ENCODE measurements around the gene MR1.
A peak's percentile ranks its signal among the peaks of the same experiment; 100 is the strongest.

The MR1 gene

DNA sequence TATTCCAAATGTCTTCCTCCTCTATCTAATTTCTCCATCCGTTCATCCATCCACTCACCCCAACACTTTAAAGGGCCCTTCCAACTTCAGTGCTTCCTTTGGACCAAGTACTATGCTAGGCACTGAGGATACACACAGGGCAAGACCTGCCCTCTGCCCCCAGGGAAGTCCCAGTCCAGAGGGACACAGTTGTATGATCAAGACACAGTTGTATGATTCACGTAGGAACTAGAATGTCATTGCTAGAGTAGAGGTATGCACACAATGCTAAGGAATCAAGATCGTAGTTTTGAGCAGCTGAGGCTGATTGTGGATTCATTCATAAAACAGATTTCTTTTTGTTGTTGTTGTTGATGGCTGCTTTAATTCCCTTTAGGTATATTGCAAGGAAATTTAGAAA, 43.1 kb downstream of the MR1 start:
- Histone ChIP-seq H3K27me3 (no peaks in the 10 kb centered on the region), H3K9ac (peak overlapping the region in 3 of 11 experiments; percentile 43 to 63 (median 51); a peak in 2 of 22 replicates), H3K27ac (peak overlapping the region in 1 of 11 experiments; percentile 52; a peak in 1 of 22 replicates), H3K4me2 (peak overlapping the region; percentile 66 to 97 (median 77); a peak in 21 of 22 replicates), H3K4me3 (no peak overlapping the region), H3K4me1 (peaks cover 44 to 54% (median 49%) of the 10 kb centered on the region in 10 experiments), H4K20me1 (no peaks in the 10 kb centered on the region), H3K9me3 (replicated peaks in 1 of 11) (peaks cover 15 to 22% (median 20%) of the 10 kb centered on the region in 11 experiments), H3K36me3 (no peaks in the 10 kb centered on the region; a peak in 1 of 22 replicates)
- TF ChIP-seq Cebpa-rat (IDR thresholded peaks at IDR 0.05) = no peak

GRCh38 chr1:181077576-181078242, 43.9 kb downstream of the MR1 start:
- Histone ChIP-seq H3K36me3 (no peaks in the 10 kb centered on the region; a peak in 1 of 22 replicates), H3K9me3 (replicated peaks in 1 of 11) (peaks cover 15 to 22% (median 20%) of the 10 kb centered on the region in 11 experiments), H3K27me3 (no peaks in the 10 kb centered on the region), H3K27ac (peak overlapping the region in 9 of 11 experiments; percentile 12 to 56 (median 39); a peak in 15 of 22 replicates), H3K4me3 (peak overlapping the region in 2 of 10 experiments; percentile 30 to 44; a peak in 4 of 20 replicates), H3K4me2 (peak overlapping the region; percentile 66 to 97 (median 77)), H3K4me1 (peaks cover 44 to 54% (median 49%) of the 10 kb centered on the region in 10 experiments), H3K9ac (peak overlapping the region in 9 of 11 experiments; percentile 2 to 63 (median 34); a peak in 13 of 22 replicates), H4K20me1 (no peaks in the 10 kb centered on the region)
- TF ChIP-seq Cebpa-rat (IDR thresholded peaks at IDR 0.05) = no peak

- H3K36me3 ChIP-seq = no peaks in the 10 kb centered on the region; a peak in 1 of 22 replicates
- H3K9me3 ChIP-seq (replicated peaks in 1 of 11) = peaks cover 10 to 12% (median 11%) of the 10 kb centered on the region in 11 experiments
- no peaks in the 10 kb centered on the region for H3K27me3 ChIP-seq
- H3K4me3 ChIP-seq = no peak overlapping the region
- H3K4me2 ChIP-seq = peak overlapping the region; percentile 66 to 97 (median 77); a peak in 20 of 22 replicates
- peaks cover 48 to 58% (median 54%) of the 10 kb centered on the region in 10 experiments for H3K4me1 ChIP-seq
- no peak overlapping the region for H3K9ac ChIP-seq
- no peak for TF ChIP-seq Cebpa-rat (IDR thresholded peaks at IDR 0.05)
- no peaks in the 10 kb centered on the region for H4K20me1 ChIP-seq
- H3K27ac ChIP-seq = no peak overlapping the region
Measured at GRCh38 chr1:181079382-181079781, 45.6 kb downstream of the MR1 start.

- Histone ChIP-seq H3K9me3 (replicated peaks in 1 of 11) (peaks cover 5 to 7% (median 6%) of the 10 kb centered on the region in 11 experiments), H3K36me3 (no peaks in the 10 kb centered on the region), H3K27me3 (no peaks in the 10 kb centered on the region), H3K27ac (peak overlapping the region in 5 of 11 experiments; percentile 22 to 54 (median 38); a peak in 7 of 22 replicates), H3K9ac (no peak overlapping the region), H3K4me2 (peak overlapping the region in 10 of 11 experiments; percentile 21 to 83 (median 67); a peak in 18 of 22 replicates), H3K4me1 (peaks cover 50 to 62% (median 56%) of the 10 kb centered on the region in 10 experiments), H3K4me3 (no peak overlapping the region), H4K20me1 (no peaks in the 10 kb centered on the region)
- no peak for TF ChIP-seq Cebpa-rat (IDR thresholded peaks at IDR 0.05)
Measured at GRCh38 chr1:181079920-181080319, 46.1 kb downstream of the MR1 start.

GRCh38 chr1:181080556-181080955, 46.8 kb downstream of the MR1 start:
- no peak for TF ChIP-seq Cebpa-rat (IDR thresholded peaks at IDR 0.05)
- Histone ChIP-seq H3K4me2 (peak overlapping the region in 10 of 11 experiments; percentile 21 to 77 (median 51); a peak in 19 of 22 replicates), H3K27me3 (no peaks in the 10 kb centered on the region), H3K9ac (peak overlapping the region in 1 of 11 experiments; percentile 3; a peak in 1 of 22 replicates), H3K36me3 (no peaks in the 10 kb centered on the region), H3K4me3 (no peak overlapping the region), H3K27ac (peak overlapping the region in 7 of 11 experiments; percentile 7 to 54 (median 38); a peak in 11 of 22 replicates), H3K4me1 (peaks cover 50 to 66% (median 56%) of the 10 kb centered on the region in 10 experiments), H4K20me1 (no peaks in the 10 kb centered on the region), H3K9me3 (replicated peaks in 1 of 11) (peaks cover 0 to under 1% (median 0%) of the 10 kb centered on the region in 11 experiments; a peak in 2 of 22 replicates)

DNA sequence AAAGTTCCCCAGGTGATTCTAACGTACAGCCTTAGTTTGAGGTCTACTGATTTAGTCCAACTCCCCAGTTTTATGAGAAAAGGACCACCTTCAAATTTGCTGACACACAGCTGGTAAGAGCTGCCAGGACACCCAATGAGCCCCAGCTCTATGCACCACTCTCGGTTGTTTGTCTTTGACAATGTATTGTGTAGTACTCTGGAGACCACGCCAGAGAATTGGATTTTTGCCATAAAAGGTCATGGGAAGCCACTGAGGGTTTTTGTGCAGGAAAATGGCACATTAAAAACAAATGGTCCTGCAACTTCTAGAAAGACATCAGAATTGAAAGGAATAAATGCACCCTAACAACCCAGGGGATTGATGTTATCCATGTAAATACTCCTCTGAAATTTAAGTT, 47.6 kb downstream of the MR1 start:
- Histone ChIP-seq H3K9ac (peak overlapping the region in 1 of 11 experiments; percentile 3; a peak in 1 of 22 replicates), H3K9me3 (replicated peaks in 1 of 11) (no peaks in the 10 kb centered on the region), H3K27me3 (no peaks in the 10 kb centered on the region), H3K4me3 (no peak overlapping the region), H3K4me2 (peak overlapping the region in 6 of 11 experiments; percentile 3 to 71 (median 61); a peak in 5 of 22 replicates), H3K27ac (peak overlapping the region in 2 of 11 experiments; percentile 38 to 54; a peak in 3 of 22 replicates), H3K36me3 (no peaks in the 10 kb centered on the region), H3K4me1 (peaks cover 50 to 73% (median 56%) of the 10 kb centered on the region in 10 experiments), H4K20me1 (no peaks in the 10 kb centered on the region)
- TF ChIP-seq Cebpa-rat (IDR thresholded peaks at IDR 0.05) = no peak

- no peaks in the 10 kb centered on the region for H3K9me3 ChIP-seq (replicated peaks in 1 of 11)
- no peaks in the 10 kb centered on the region for H3K36me3 ChIP-seq
- H3K4me2 ChIP-seq = peak overlapping the region in 6 of 11 experiments; percentile 0 to 60 (median 27); a peak in 6 of 22 replicates
- no peaks in the 10 kb centered on the region for H3K27me3 ChIP-seq
- H3K27ac ChIP-seq = no peak overlapping the region; a peak in 1 of 22 replicates
- no peak for TF ChIP-seq Cebpa-rat (IDR thresholded peaks at IDR 0.05)
- no peak overlapping the region for H3K9ac ChIP-seq
- H4K20me1 ChIP-seq = peaks cover 4 to 5% (median 4%) of the 10 kb centered on the region in 11 experiments; a peak in 20 of 22 replicates
- H3K4me1 ChIP-seq = peaks cover 40 to 66% (median 48%) of the 10 kb centered on the region in 10 experiments
- H3K4me3 ChIP-seq = no peak overlapping the region
Measured at GRCh38 chr1:181083842-181084605, 50.2 kb downstream of the MR1 start.

DNA sequence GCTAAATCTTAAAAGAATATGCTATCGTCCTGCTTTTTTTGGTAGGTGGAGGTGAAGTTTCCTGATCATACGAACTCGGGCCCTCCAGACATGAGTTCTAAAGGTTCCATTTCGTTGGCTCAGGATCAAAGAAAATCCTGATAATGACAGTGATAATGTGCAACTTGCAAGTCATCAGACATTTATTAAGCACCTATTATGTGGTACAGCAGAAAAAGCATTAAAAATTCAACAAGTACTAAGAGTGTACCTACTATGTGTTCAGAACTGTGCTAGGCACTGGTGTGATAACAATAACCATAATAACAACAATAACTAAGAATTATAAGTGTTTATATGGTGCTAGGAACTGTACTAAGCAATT, 50.8 kb downstream of the MR1 start:
- no peaks in the 10 kb centered on the region for H3K9me3 ChIP-seq (replicated peaks in 1 of 11)
- no peak overlapping the region for H3K27ac ChIP-seq
- peaks cover 9 to 10% (median 10%) of the 10 kb centered on the region in 11 experiments; a peak in 21 of 22 replicates for H4K20me1 ChIP-seq
- H3K36me3 ChIP-seq = no peaks in the 10 kb centered on the region
- no peak overlapping the region for H3K4me3 ChIP-seq
- peak overlapping the region in 6 of 11 experiments; percentile 0 to 56 (median 27); a peak in 6 of 22 replicates for H3K4me2 ChIP-seq
- no peak for TF ChIP-seq Cebpa-rat (IDR thresholded peaks at IDR 0.05)
- peaks cover 34 to 61% (median 42%) of the 10 kb centered on the region in 10 experiments for H3K4me1 ChIP-seq
- H3K27me3 ChIP-seq = no peaks in the 10 kb centered on the region
- H3K9ac ChIP-seq = no peak overlapping the region
